ENCODE data around the gene MAS1. TPM values are rescaled to one million over a fixed set of nuclear protein-coding genes. Genes with fewer than 3 reads are reported as not detected.

MAS1 gene
- total RNA-seq, 1 experiment from 2014 or later: not detected

- peak; percentile 41 for DNase-seq (ENCODE audit: unreplicated experiment)
- ChIA-PET CTCF (interaction anchor here (0.6 to 5.0 kb wide), 19 partner anchors 9 to 177 kb away, joined by 3 to 34 read pairs (median 4); partner anchors contain the start of gene SOD2), POLR2A (interaction anchor here (0.7 to 5.9 kb wide), 9 partner anchors 38 to 162 kb away, joined by 3 to 44 read pairs (median 4); partner anchors contain the start of genes MRPL18 and TCP1)
Observed at GRCh38 chr6:159852877-159853276, 37.9 kb upstream of the MAS1 start.

DNA sequence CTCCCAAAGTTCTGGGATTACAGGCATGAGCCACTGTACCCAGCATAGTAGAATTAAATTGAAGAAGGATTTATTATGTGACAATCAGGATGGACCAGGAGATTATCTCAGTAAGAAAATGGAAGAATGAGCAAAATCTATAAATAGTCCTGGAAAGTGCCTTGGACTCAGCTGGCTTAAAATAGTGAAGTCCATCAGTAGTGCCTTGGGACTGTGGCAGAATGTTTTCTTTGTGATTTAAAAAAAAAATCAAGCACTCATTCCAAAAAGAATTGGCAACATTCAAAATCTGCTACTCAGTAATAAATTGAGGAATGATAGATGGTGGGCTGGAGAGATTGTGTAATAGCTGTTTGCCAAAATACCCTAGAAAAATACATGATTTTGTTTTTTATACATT is 37.0 kb upstream of the MAS1 start:
- H3K27ac Mint-ChIP-seq (ENCODE audit: low read depth, unreplicated experiment): no peak overlapping the region
- intact Hi-C loops (cut with micrococcal nuclease): loop anchor here (1.0 to 5.0 kb wide), 3 partner anchors 64 to 162 kb away; partner anchors contain the start of genes TCP1 and WTAP
- TF ChIP-seq, protein P1, sequence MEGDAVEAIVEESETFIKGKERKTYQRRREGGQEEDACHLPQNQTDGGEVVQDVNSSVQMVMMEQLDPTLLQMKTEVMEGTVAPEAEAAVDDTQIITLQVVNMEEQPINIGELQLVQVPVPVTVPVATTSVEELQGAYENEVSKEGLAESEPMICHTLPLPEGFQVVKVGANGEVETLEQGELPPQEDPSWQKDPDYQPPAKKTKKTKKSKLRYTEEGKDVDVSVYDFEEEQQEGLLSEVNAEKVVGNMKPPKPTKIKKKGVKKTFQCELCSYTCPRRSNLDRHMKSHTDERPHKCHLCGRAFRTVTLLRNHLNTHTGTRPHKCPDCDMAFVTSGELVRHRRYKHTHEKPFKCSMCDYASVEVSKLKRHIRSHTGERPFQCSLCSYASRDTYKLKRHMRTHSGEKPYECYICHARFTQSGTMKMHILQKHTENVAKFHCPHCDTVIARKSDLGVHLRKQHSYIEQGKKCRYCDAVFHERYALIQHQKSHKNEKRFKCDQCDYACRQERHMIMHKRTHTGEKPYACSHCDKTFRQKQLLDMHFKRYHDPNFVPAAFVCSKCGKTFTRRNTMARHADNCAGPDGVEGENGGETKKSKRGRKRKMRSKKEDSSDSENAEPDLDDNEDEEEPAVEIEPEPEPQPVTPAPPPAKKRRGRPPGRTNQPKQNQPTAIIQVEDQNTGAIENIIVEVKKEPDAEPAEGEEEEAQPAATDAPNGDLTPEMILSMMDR (IDR thresholded peaks at IDR 0.05; ENCODE audit: unreplicated experiment): no peak
- BruUV-seq (replicated peaks): no TSS peak
- H3K27me3 Mint-ChIP-seq (ENCODE audit: insufficient read depth, unreplicated experiment): no peaks in the 10 kb centered on the region
- POLR2A ChIA-PET: interaction anchor here (1.4 to 5.9 kb wide), 2 partner anchors 64 to 163 kb away, joined by 4 to 44 read pairs; partner anchors contain the start of genes MRPL18 and TCP1
- no peak for DNase-seq (ENCODE audit: unreplicated experiment)
- no peaks in the 10 kb centered on the region for H3K4me1 Mint-ChIP-seq (ENCODE audit: insufficient read depth, unreplicated experiment)
- CTCF ChIA-PET: interaction anchor here (0.7 to 5.0 kb wide), 12 partner anchors 10 to 235 kb away, joined by 3 to 34 read pairs (median 4); partner anchors contain the start of gene SOD2
- peaks cover 11% of the 10 kb centered on the region for H3K9me3 Mint-ChIP-seq (ENCODE audit: unreplicated experiment)
- no peak overlapping the region for H3K4me3 Mint-ChIP-seq (ENCODE audit: unreplicated experiment)
- H3K36me3 Mint-ChIP-seq (ENCODE audit: insufficient read depth, unreplicated experiment): no peaks in the 10 kb centered on the region

More at GRCh38 chr6:159852877-159853276, 37.9 kb upstream of the MAS1 start:
- Mint-ChIP-seq H3K27me3 (ENCODE audit: insufficient read depth, unreplicated experiment) (no peaks in the 10 kb centered on the region), H3K4me3 (ENCODE audit: unreplicated experiment) (no peak overlapping the region), H3K27ac (ENCODE audit: low read depth, unreplicated experiment) (no peak overlapping the region), H3K9me3 (ENCODE audit: unreplicated experiment) (peaks cover 14% of the 10 kb centered on the region), H3K4me1 (ENCODE audit: insufficient read depth, unreplicated experiment) (no peaks in the 10 kb centered on the region), H3K36me3 (ENCODE audit: insufficient read depth, unreplicated experiment) (no peaks in the 10 kb centered on the region)
- BruUV-seq (replicated peaks): no TSS peak
- TF ChIP-seq, protein P1 (IDR thresholded peaks at IDR 0.05; ENCODE audit: unreplicated experiment): peak; percentile 28
- intact Hi-C loops (cut with micrococcal nuclease): loop anchor here (1.0 to 5.0 kb wide), 3 partner anchors 64 to 162 kb away; partner anchors contain the start of genes TCP1 and WTAP

- POLR2A ChIA-PET: interaction anchor here (0.8 to 5.9 kb wide), 5 partner anchors 59 to 182 kb away, joined by 3 to 44 read pairs (median 4); partner anchors contain the start of genes MRPL18 and TCP1
- H3K27me3 Mint-ChIP-seq (ENCODE audit: insufficient read depth, unreplicated experiment): no peaks in the 10 kb centered on the region
- H3K9me3 Mint-ChIP-seq (ENCODE audit: unreplicated experiment): peaks cover 11% of the 10 kb centered on the region
- CTCF ChIA-PET: interaction anchor here (0.9 to 5.0 kb wide), 5 partner anchors 9 to 163 kb away, joined by 4 to 34 read pairs (median 19); partner anchors contain the start of gene SOD2
- H3K4me3 Mint-ChIP-seq (ENCODE audit: unreplicated experiment): no peak overlapping the region
- intact Hi-C loops (cut with micrococcal nuclease): loop anchor here (5.0 kb wide), 1 partner anchor 128 kb away; the partner anchor contains the start of gene WTAP
- H3K27ac Mint-ChIP-seq (ENCODE audit: low read depth, unreplicated experiment): no peak overlapping the region
- no TSS peak for BruUV-seq (replicated peaks)
- H3K4me1 Mint-ChIP-seq (ENCODE audit: insufficient read depth, unreplicated experiment): no peaks in the 10 kb centered on the region
- no peaks in the 10 kb centered on the region for H3K36me3 Mint-ChIP-seq (ENCODE audit: insufficient read depth, unreplicated experiment)
- TF ChIP-seq, protein P1 (IDR thresholded peaks at IDR 0.05; ENCODE audit: unreplicated experiment): no peak
- no peak for DNase-seq (ENCODE audit: unreplicated experiment)
Observed at GRCh38 chr6:159854959-159855358, 35.8 kb upstream of the MAS1 start.

GRCh38 chr6:159858259-159858658 is 32.5 kb upstream of the MAS1 start:
- TF ChIP-seq, protein P1 (IDR thresholded peaks at IDR 0.05; ENCODE audit: unreplicated experiment): no peak
- ChIA-PET POLR2A (no interaction called here), CTCF (no interaction called here)
- H3K4me1 Mint-ChIP-seq (ENCODE audit: insufficient read depth, unreplicated experiment): no peaks in the 10 kb centered on the region
- DNase-seq (ENCODE audit: unreplicated experiment): no peak
- no peak overlapping the region for H3K4me3 Mint-ChIP-seq (ENCODE audit: unreplicated experiment)
- H3K36me3 Mint-ChIP-seq (ENCODE audit: insufficient read depth, unreplicated experiment): no peaks in the 10 kb centered on the region
- no peak overlapping the region for H3K27ac Mint-ChIP-seq (ENCODE audit: low read depth, unreplicated experiment)
- H3K27me3 Mint-ChIP-seq (ENCODE audit: insufficient read depth, unreplicated experiment): no peaks in the 10 kb centered on the region
- intact Hi-C loops (cut with micrococcal nuclease): no loop called here
- no TSS peak for BruUV-seq (replicated peaks)
- H3K9me3 Mint-ChIP-seq (ENCODE audit: unreplicated experiment): peaks cover 11% of the 10 kb centered on the region

All from MCF 10A (cell line).